Measurements from ENCODE around the gene INTS14.

DNA sequence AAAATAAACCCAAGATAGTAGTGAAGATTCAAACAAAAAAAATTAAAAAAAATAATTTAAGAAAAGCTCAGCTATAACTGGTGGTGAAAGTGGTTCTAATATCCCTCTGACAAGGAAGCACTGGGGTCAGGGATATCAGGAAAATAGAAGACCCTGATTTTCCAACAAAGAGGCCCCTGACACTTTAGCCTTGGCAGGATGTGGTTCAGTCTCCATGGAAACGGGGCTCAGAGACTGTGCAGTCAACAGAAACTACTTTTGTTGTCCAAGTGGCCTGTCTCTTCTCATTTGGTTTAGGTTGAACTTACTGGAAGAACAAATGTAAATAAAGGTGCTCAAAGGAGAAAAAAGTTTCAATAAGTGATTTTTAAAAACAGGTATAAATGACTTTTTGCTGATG is 27.2 kb downstream of the INTS14 start:
- TF ChIP-seq, protein P1, sequence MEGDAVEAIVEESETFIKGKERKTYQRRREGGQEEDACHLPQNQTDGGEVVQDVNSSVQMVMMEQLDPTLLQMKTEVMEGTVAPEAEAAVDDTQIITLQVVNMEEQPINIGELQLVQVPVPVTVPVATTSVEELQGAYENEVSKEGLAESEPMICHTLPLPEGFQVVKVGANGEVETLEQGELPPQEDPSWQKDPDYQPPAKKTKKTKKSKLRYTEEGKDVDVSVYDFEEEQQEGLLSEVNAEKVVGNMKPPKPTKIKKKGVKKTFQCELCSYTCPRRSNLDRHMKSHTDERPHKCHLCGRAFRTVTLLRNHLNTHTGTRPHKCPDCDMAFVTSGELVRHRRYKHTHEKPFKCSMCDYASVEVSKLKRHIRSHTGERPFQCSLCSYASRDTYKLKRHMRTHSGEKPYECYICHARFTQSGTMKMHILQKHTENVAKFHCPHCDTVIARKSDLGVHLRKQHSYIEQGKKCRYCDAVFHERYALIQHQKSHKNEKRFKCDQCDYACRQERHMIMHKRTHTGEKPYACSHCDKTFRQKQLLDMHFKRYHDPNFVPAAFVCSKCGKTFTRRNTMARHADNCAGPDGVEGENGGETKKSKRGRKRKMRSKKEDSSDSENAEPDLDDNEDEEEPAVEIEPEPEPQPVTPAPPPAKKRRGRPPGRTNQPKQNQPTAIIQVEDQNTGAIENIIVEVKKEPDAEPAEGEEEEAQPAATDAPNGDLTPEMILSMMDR (IDR thresholded peaks at IDR 0.05): no peak
- no peak for TF ChIP-seq CREB1 (CRISPR knock-in tag; IDR thresholded peaks at IDR 0.05)
- TF ChIP-seq, protein P2, sequence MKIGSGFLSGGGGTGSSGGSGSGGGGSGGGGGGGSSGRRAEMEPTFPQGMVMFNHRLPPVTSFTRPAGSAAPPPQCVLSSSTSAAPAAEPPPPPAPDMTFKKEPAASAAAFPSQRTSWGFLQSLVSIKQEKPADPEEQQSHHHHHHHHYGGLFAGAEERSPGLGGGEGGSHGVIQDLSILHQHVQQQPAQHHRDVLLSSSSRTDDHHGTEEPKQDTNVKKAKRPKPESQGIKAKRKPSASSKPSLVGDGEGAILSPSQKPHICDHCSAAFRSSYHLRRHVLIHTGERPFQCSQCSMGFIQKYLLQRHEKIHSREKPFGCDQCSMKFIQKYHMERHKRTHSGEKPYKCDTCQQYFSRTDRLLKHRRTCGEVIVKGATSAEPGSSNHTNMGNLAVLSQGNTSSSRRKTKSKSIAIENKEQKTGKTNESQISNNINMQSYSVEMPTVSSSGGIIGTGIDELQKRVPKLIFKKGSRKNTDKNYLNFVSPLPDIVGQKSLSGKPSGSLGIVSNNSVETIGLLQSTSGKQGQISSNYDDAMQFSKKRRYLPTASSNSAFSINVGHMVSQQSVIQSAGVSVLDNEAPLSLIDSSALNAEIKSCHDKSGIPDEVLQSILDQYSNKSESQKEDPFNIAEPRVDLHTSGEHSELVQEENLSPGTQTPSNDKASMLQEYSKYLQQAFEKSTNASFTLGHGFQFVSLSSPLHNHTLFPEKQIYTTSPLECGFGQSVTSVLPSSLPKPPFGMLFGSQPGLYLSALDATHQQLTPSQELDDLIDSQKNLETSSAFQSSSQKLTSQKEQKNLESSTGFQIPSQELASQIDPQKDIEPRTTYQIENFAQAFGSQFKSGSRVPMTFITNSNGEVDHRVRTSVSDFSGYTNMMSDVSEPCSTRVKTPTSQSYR (CRISPR knock-in tag; IDR thresholded peaks at IDR 0.05): no peak
- TF ChIP-seq, protein P3, sequence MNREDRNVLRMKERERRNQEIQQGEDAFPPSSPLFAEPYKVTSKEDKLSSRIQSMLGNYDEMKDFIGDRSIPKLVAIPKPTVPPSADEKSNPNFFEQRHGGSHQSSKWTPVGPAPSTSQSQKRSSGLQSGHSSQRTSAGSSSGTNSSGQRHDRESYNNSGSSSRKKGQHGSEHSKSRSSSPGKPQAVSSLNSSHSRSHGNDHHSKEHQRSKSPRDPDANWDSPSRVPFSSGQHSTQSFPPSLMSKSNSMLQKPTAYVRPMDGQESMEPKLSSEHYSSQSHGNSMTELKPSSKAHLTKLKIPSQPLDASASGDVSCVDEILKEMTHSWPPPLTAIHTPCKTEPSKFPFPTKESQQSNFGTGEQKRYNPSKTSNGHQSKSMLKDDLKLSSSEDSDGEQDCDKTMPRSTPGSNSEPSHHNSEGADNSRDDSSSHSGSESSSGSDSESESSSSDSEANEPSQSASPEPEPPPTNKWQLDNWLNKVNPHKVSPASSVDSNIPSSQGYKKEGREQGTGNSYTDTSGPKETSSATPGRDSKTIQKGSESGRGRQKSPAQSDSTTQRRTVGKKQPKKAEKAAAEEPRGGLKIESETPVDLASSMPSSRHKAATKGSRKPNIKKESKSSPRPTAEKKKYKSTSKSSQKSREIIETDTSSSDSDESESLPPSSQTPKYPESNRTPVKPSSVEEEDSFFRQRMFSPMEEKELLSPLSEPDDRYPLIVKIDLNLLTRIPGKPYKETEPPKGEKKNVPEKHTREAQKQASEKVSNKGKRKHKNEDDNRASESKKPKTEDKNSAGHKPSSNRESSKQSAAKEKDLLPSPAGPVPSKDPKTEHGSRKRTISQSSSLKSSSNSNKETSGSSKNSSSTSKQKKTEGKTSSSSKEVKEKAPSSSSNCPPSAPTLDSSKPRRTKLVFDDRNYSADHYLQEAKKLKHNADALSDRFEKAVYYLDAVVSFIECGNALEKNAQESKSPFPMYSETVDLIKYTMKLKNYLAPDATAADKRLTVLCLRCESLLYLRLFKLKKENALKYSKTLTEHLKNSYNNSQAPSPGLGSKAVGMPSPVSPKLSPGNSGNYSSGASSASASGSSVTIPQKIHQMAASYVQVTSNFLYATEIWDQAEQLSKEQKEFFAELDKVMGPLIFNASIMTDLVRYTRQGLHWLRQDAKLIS (CRISPR knock-in tag; IDR thresholded peaks at IDR 0.05; ENCODE audit: borderline replicate concordance): no peak
- TF ChIP-seq FOXP4 (CRISPR knock-in tag; IDR thresholded peaks at IDR 0.05): no peak
- TF ChIP-seq, protein P4, sequence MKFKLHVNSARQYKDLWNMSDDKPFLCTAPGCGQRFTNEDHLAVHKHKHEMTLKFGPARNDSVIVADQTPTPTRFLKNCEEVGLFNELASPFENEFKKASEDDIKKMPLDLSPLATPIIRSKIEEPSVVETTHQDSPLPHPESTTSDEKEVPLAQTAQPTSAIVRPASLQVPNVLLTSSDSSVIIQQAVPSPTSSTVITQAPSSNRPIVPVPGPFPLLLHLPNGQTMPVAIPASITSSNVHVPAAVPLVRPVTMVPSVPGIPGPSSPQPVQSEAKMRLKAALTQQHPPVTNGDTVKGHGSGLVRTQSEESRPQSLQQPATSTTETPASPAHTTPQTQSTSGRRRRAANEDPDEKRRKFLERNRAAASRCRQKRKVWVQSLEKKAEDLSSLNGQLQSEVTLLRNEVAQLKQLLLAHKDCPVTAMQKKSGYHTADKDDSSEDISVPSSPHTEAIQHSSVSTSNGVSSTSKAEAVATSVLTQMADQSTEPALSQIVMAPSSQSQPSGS (CRISPR knock-in tag; IDR thresholded peaks at IDR 0.05; ENCODE audit: borderline replicate concordance, low read depth): no peak
- TF ChIP-seq, protein P5, sequence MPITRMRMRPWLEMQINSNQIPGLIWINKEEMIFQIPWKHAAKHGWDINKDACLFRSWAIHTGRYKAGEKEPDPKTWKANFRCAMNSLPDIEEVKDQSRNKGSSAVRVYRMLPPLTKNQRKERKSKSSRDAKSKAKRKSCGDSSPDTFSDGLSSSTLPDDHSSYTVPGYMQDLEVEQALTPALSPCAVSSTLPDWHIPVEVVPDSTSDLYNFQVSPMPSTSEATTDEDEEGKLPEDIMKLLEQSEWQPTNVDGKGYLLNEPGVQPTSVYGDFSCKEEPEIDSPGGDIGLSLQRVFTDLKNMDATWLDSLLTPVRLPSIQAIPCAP (CRISPR knock-in tag; IDR thresholded peaks at IDR 0.05): no peak
- no peak for TF ChIP-seq RELA (CRISPR knock-in tag; IDR thresholded peaks at IDR 0.05; ENCODE audit: borderline replicate concordance)
- no peak for TF ChIP-seq SMAD3 (CRISPR knock-in tag; IDR thresholded peaks at IDR 0.05; ENCODE audit: borderline replicate concordance)
